Activated CD8-positive, alpha-beta memory T cell treated with anti-CD3 and anti-CD28 coated beads for 24 hours (primary cell): ENCODE measurements around the gene PTCD2.
"Not testable (repeated sequence)": the region's sequence is repeated elsewhere in the genome, so short reads cannot be mapped to it uniquely, and the experiment has no call there.

Source experiments
- DNase-seq: peaks from one replicate; pipeline ENCODE4 v3.0.0-alpha.2; 2020

Gene PTCD2

DNA sequence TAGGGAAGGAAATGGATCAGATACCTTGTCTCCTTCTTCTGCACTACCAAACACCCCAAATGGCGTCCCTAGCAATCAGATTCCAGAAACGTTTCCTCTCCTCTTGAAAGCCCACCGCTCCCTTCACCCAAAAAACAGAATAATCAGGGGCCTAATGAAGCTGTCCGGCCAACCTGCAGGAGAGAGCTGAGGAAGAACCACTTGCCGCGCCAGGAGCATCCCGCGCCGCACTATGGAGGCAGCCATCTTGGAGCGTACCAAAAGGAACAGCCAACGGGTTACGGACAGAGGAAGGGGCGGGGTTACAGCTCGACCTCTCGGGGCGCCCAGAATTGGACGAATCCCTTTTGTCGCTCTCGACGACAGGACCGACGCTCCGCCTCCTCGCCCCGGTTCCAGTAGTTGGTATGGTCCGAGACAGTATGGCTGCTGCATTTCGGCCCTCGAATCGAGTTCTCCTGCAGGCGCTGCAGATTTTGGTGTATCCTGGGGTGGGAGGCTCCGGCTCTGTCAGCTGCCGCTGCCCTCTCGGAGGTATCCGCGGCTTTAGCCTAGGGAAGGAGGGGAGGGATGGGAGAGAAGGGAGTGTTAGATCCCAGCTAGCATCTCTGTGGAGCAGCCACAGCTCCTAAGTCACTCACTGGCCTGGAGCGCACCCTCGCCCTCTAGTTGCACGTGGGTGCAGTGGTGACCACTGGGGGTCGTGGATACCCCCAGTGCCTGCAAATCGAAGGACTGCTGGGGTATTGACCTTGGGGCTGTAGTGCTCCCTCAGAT, at the start of gene PTCD2, which contains the start of gene MRPS27:
Gene PTCD2, plus strand, starts transcription at position 398 of the 777 bp plus-strand sequence. Its CDS starts 10 bp downstream, at position 408.
Gene MRPS27, minus strand, starts transcription at position 265 of the 777 bp plus-strand sequence. Its CDS starts 19 bp downstream, at position 246.
- peak; percentile 93 for DNase-seq

DNA sequence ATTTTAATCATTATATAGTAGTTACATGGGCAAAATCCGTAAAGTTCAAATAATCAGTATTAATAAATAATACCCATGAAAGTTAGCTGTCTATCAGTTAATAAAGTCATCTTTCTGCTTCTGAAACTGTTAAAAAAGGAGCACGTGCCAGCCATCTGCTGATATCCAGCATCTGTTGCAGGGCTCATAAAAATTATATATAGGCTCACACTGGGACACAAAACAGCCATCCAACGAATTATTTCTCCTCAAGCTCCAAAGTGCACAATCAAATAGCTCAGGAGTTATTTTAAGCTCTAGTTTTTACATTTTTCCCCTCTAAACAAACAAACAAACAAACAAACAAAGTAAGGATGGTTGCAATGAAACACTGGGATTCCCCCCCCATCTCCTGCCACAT, 48.5 kb upstream of the PTCD2 start:
- no peak for DNase-seq

DNA sequence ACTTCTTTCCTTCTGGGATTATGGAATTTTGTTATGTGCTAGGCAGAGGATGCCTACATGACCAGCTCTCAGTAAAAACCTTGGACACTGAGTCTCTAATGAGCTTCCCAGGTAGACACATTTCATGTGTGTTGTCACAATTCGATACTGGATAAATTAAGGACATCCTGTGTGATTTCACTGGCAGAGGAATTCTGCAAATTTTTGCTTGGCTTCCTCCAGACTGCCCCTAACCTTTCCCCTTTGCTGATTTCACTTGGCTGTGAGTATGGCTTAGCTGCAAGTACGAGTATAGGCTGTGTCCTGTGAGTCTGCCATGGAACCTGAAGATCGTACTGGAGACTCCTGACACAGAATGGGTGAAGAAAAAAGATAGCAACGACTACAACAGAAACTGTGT, 47.8 kb upstream of the PTCD2 start:
- no peak for DNase-seq

GRCh38 chr5:72273547-72273946, 46.6 kb upstream of the PTCD2 start:
- DNase-seq: no peak

GRCh38 chr5:72276219-72276752, 43.9 kb upstream of the PTCD2 start:
- DNase-seq: no peak

GRCh38 chr5:72280581-72281069, 39.5 kb upstream of the PTCD2 start:
- DNase-seq: no peak

DNA sequence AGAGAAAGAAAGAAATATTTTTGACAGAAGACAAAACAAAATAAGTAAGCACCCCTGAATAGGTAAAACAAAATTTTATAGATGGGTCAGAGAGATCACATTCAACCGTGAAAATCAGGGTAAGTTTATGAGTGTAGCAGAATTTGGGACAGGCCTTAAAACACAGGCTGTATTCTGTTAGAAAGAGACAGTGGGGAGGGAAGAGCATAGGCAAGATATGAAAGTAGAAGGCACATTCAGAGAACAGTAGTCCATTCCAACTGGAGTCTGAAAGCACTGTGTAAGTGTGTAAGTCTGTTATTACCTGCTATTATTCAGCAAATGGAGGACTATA, 38.8 kb upstream of the PTCD2 start:
- DNase-seq: no peak

GRCh38 chr5:72281764-72282499, 38.2 kb upstream of the PTCD2 start:
- no peak for DNase-seq

GRCh38 chr5:72282878-72283277, 37.3 kb upstream of the PTCD2 start:
- DNase-seq: no peak

GRCh38 chr5:72283358-72283757, 36.8 kb upstream of the PTCD2 start:
- DNase-seq: no peak

GRCh38 chr5:72284559-72285423, 35.4 kb upstream of the PTCD2 start:
- DNase-seq: no peak

DNA sequence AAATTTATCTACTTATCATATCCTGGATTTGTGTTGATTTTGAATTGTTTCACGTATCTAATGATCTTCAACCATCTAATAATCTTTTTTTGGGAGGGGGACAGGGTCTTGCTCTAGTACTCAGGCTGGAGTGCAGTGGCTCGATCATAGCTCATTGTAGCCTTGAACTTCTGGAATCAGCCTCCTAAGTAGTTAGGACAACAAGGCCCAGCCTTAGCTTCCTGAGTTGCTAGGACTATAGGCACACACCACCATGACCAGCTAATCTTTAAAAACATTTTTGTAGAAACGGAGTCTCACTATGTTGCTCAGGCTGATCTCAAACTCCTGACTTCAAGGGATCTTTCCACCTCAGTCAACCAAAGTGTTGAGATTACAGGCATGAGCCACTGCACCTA, 34.8 kb upstream of the PTCD2 start:
- DNase-seq: no peak

DNA sequence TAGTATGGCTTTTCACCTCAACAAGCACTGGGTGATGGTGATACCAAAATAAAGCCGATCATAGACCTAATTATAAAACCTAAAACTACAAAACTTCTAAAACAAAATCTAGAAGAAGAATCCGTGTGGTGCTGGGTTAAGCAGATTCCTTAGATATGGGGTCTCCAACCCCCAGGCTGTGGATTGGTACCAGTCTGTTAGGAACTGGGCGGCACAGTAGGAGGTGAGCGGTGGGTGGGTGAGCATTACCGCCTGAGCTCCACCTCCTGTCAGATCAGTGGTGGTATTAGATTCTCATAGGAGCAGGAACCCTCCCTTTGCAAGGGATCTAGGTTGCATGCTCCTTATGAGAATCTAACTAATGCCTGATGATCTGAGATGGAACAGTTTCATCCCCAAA, 33.4 kb upstream of the PTCD2 start:
- no peak for DNase-seq

DNA sequence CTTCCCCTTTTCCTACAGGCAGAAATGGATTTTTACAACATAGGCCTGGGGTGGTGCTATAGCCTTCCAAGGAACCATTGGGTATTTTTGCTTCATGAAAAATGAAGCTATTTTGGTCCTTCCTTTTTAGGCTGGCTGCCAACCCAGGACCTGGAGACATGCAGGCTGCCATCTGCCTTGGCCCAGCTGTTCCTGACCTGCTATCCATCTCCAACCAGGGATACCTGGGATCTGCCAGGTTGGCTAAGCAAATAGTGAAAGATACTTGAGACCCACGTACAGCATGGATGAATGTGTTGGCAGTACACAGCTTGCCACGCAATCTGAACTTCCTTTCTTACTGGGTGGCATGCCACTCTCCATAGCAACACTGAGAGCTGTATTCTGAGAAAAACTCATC, 31.2 kb upstream of the PTCD2 start:
- DNase-seq: no peak

GRCh38 chr5:72290356-72291133, 29.6 kb upstream of the PTCD2 start:
- DNase-seq: no peak

DNA sequence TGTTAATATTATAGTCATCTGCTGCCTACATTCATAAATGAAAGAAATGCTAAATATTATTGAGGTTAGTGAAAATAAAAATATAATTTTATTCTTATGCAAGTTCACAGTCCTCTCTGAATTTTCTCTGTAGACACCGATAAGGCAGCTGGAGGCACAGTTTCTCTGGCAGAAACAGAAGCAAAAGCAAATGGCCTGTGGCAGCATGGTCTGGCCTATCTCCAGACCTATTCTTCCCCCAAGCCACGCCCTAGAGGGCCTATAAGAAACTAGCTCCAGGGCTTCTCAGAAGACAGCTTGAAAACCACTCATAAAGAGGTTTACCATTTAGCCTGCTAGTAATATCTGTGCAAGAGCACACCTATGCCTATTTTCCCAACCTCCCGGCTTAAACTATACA, 28.6 kb upstream of the PTCD2 start:
- DNase-seq: no peak

DNA sequence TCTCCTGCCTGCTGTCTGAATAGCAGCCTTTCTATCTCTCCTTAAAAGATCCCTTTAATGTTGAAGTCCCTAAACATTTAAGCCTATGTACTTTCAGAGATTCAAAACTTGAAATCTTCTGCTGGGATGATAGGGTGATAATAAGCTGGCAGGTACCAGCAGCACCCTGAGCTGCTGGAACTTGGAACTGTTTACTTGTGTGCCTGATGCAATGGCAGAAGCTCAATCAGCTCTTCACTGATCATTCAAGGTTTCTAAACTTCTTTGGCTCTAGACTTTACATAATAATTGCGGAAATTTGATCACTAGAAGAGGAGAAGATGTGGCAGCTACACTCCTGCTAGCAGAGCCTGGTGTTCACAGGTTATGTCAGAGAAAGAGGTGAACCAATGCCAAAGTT, 27.8 kb upstream of the PTCD2 start:
- no peak for DNase-seq

- DNase-seq: no peak
Observed at GRCh38 chr5:72293495-72294055, 26.6 kb upstream of the PTCD2 start.

DNA sequence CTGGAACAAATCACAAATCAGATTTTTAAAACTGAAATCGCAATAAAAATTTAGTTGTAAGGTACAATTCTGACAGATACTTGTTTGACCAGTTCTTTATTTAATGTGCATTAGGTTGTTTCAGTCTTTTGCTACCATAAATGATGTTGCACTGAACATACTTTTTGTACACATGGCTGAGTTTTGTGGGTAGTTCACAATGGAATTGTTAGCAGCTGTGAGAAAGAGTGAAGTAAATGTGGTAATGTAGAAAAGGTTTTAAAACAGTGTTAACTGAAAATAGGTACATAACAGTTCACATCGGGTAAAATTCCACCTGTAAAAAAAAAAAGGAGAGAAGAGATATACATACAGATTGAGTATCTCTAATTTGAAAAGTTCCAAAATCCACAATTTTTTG, 25.7 kb upstream of the PTCD2 start:
- no peak for DNase-seq

DNA sequence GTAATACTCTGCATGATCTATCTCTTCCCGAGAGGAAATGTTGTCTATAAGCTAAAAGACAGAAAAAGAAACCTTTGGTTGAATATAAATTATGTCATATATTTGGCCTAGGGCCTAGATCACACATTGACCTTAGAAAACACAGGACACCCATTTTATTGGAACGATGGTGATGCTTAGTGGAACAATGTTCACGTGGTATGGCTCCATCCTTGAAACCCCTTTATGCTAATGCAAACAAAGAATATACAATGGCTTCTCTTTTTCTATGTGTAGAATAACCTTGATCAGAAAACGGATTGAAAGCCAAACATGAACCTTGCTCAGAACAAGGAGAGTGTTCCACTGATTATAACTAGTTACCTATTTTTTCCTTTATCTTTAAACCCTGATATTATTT, 24.6 kb upstream of the PTCD2 start:
- DNase-seq: no peak

DNA sequence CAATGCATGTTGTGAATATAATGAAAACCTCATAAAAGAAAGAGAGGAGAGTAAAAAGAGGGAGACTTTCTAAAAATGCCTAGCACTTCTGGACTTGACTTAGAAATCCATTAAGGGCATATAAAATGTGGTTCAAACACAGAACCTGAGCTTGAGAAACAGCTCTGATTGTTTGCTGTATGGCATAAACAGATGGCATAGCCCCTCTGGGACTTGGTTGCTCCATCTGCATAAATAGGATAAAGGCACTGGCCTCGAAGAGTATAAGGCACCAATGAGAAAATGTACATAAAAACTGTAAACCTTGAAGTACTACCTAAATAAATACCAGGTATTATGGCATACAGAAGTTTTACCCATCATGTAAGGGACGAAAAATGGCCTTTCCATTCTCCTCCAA, 23.9 kb upstream of the PTCD2 start:
- DNase-seq: no peak

DNA sequence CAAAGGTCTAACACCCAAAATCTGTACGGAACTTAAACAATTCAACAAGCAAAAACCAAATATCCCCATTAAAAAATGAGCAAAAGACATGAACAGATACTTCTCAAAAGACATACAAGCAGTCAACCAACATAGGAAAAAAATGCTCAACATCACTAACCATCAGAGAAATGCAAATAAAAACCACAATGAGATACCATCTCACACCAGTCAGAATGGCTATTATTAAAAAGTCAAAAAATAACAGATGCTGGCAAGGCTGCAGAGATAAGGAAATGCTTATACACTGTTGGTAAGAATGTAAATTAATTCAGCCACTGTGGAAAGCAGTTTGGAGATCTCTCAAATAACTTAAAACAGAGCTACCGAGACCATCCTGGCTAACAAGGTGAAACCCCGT, 22.0 kb upstream of the PTCD2 start:
- not testable (repeated sequence) for DNase-seq
